ENCODE results near the gene F5. TPM values are rescaled to one million over a fixed set of nuclear protein-coding genes. Genes with fewer than 3 reads are reported as not detected.

F5 gene
- total and polyA plus RNA-seq, 2 donors (not counting 1 experiment from before 2014, with no cell fraction given), result 0.01 to 0.27 TPM

GRCh38 chr1:169610108-169610507 lies 23.8 kb upstream of the F5 start:
- POLR2A ChIA-PET, result no interaction called here
- H3K9me3 Mint-ChIP-seq (ENCODE audit: insufficient read depth), result no peaks in the 10 kb centered on the region
- intact Hi-C loops (cut with micrococcal nuclease), result no loop called here

GRCh38 chr1:169608226-169608625 lies 21.9 kb upstream of the F5 start:
- no peaks in the 10 kb centered on the region for H4K20me1 ChIP-seq (ENCODE audit: control insufficient read depth, insufficient read depth, low read length, poor library complexity, severe bottlenecking)
- no peak overlapping the region for H3K9ac ChIP-seq (ENCODE audit: low read length)
- no peaks in the 10 kb centered on the region for H3K27me3 Mint-ChIP-seq
- H3K9me3 Mint-ChIP-seq (ENCODE audit: insufficient read depth), result no peaks in the 10 kb centered on the region
- TF ChIP-seq EZH2 (IDR thresholded peaks at IDR 0.05; ENCODE audit: borderline replicate concordance, insufficient read depth, low read depth, low read length, poor library complexity, severe bottlenecking) (no peak), CTCF (IDR thresholded peaks at IDR 0.05) (no peak)
- no peak overlapping the region for H3K27ac Mint-ChIP-seq
- H3K27ac ChIP-seq (ENCODE audit: low read length in 2 of 2), result no peak overlapping the region
- no peaks in the 10 kb centered on the region for H3K27me3 ChIP-seq (replicated peaks in 1 of 4; ENCODE audit: control extremely low read depth in 1 of 4, control insufficient read depth in 3 of 4, insufficient read depth in 4 of 4, low read length in 3 of 4)
- DNase-seq, result no peak
- no peak overlapping the region for H3K4me3 Mint-ChIP-seq
- H3K4me1 Mint-ChIP-seq, result peaks cover 25% of the 10 kb centered on the region
- no peak for ATAC-seq (ENCODE audit: low read depth)
- H3K4me3 ChIP-seq (ENCODE audit: control extremely low read depth in 1 of 5, extremely low read depth in 1 of 5, insufficient read depth in 1 of 5, low read depth in 2 of 5, low read length in 4 of 5), result no peak overlapping the region
- no peak overlapping the region for H3K4me2 ChIP-seq (replicated peaks; ENCODE audit: low read depth, low read length, poor library complexity, severe bottlenecking)
- H3K9me3 ChIP-seq (ENCODE audit: control extremely low read depth in 1 of 3, control insufficient read depth in 2 of 3, insufficient read depth in 1 of 3, low read length in 2 of 3), result no peaks in the 10 kb centered on the region
- WGBS (ENCODE audit: insufficient coverage), result no CpG with 5 or more reads among the region's 4 CpGs
- CTCF ChIA-PET, result interaction anchor here (1.8 kb wide), 1 partner anchor 104 kb away, joined by 5 read pairs; no protein-coding TSS in a partner anchor
- intact Hi-C loops (cut with micrococcal nuclease), result loop anchor here (5.0 kb wide), 1 partner anchor 44 kb away; no protein-coding TSS in a partner anchor
- H3K36me3 ChIP-seq (replicated peaks in 1 of 2; ENCODE audit: control extremely low read depth in 1 of 2, control insufficient read depth in 1 of 2, extremely low read depth in 1 of 2, insufficient read depth in 2 of 2, low read length in 1 of 2), result no peaks in the 10 kb centered on the region
- no peaks in the 10 kb centered on the region for H3K79me2 ChIP-seq (ENCODE audit: control insufficient read depth, insufficient read depth, low read length)
- peaks cover 23% of the 10 kb centered on the region in 2 donors for H3K4me1 ChIP-seq (ENCODE audit: control insufficient read depth in 2 of 2, insufficient read depth in 2 of 2, low read length in 2 of 2)
- no peak overlapping the region for H2AFZ ChIP-seq (ENCODE audit: insufficient read depth, low read depth, low read length, poor library complexity, severe bottlenecking)
- POLR2A ChIA-PET, result interaction anchor here (0.7 kb wide), 1 partner anchor 71 kb away, joined by 6 read pairs; no protein-coding TSS in a partner anchor

More at GRCh38 chr1:169610108-169610507, 23.8 kb upstream of the F5 start:
- no peaks in the 10 kb centered on the region for H3K9me3 ChIP-seq (ENCODE audit: control extremely low read depth in 1 of 3, control insufficient read depth in 2 of 3, insufficient read depth in 1 of 3, low read length in 2 of 3)
- Mint-ChIP-seq H3K27ac (no peak overlapping the region), H3K4me3 (no peak overlapping the region), H3K4me1 (peaks cover 9% of the 10 kb centered on the region), H3K27me3 (no peaks in the 10 kb centered on the region)
- CTCF ChIA-PET, result interaction anchor here (1.0 to 5.1 kb wide), 3 partner anchors 9 to 102 kb away, joined by 3 to 52 read pairs (median 19); no protein-coding TSS in a partner anchor
- no peak overlapping the region for H3K9ac ChIP-seq (ENCODE audit: low read length)
- TF ChIP-seq CTCF (IDR thresholded peaks at IDR 0.05) (no peak), EZH2 (IDR thresholded peaks at IDR 0.05; ENCODE audit: borderline replicate concordance, insufficient read depth, low read depth, low read length, poor library complexity, severe bottlenecking) (no peak)
- H3K4me3 ChIP-seq (ENCODE audit: control extremely low read depth in 1 of 5, extremely low read depth in 1 of 5, insufficient read depth in 1 of 5, low read depth in 2 of 5, low read length in 4 of 5), result no peak overlapping the region
- no peak overlapping the region for H3K27ac ChIP-seq (ENCODE audit: low read length in 2 of 2)
- H3K27me3 ChIP-seq (replicated peaks in 1 of 4; ENCODE audit: control extremely low read depth in 1 of 4, control insufficient read depth in 3 of 4, insufficient read depth in 4 of 4, low read length in 3 of 4), result no peaks in the 10 kb centered on the region
- ATAC-seq (ENCODE audit: low read depth) (no peak), DNase-seq (no peak)
- H3K36me3 ChIP-seq (replicated peaks in 1 of 2; ENCODE audit: control extremely low read depth in 1 of 2, control insufficient read depth in 1 of 2, extremely low read depth in 1 of 2, insufficient read depth in 2 of 2, low read length in 1 of 2), result no peaks in the 10 kb centered on the region
- no peak overlapping the region for H3K4me2 ChIP-seq (replicated peaks; ENCODE audit: low read depth, low read length, poor library complexity, severe bottlenecking)
- no peak overlapping the region for H2AFZ ChIP-seq (ENCODE audit: insufficient read depth, low read depth, low read length, poor library complexity, severe bottlenecking)
- H3K4me1 ChIP-seq (ENCODE audit: control insufficient read depth in 2 of 2, insufficient read depth in 2 of 2, low read length in 2 of 2), result peaks cover 8% of the 10 kb centered on the region in 2 donors
- H3K79me2 ChIP-seq (ENCODE audit: control insufficient read depth, insufficient read depth, low read length), result no peaks in the 10 kb centered on the region
- no peaks in the 10 kb centered on the region for H4K20me1 ChIP-seq (ENCODE audit: control insufficient read depth, insufficient read depth, low read length, poor library complexity, severe bottlenecking)
- WGBS (ENCODE audit: insufficient coverage), result 92% methylated on average over 1 of the region's 1 CpG
